GM18507 (cell line): ENCODE results near the gene OR2AE1.
A peak's percentile ranks its signal among the peaks of the same experiment; 100 is the strongest.

ENCODE experiments used
- DNase-seq: peaks from one replicate; pipeline ENCODE4 v3.0.0; 2011; ENCODE audit warnings: low read depth; ENCODE audit not compliant: insufficient read length; ENCODE audit errors: extremely low spot score
- FAIRE-seq: peaks from 2 replicates; lab custom pipeline; 2011; peaks lifted over from hg19 to GRCh38; lab: Jason Lieb, UNC

The OR2AE1 gene

DNA sequence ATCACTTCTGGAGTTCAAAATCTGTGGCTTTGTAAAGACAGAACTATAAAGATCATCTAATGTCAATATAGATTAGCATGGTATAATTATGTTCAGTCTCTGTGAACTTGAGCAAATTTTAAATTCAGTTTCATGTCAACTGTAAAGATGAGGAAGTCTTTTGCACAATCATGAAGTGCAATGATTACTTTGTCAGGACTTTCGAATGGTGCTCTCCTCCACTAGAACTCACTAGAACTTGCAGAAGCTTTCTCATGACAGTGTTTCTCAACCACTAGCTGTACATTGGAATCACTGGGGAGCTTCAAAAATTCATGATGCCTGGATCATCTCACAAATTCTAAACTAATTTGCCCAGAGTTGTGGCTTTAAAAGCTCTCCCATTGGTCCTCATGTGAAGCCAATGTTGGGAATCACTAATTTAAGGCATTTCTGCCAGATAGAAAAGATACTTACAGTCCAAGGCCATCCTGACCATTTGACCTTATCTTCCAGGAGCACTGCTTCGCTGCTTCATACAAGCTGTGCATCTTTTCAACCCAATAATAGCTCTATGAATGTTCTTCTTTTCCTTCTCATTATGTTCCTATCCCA, 12.9 kb downstream of the OR2AE1 start:
- DNase-seq (no peak), FAIRE-seq (no peak)

DNA sequence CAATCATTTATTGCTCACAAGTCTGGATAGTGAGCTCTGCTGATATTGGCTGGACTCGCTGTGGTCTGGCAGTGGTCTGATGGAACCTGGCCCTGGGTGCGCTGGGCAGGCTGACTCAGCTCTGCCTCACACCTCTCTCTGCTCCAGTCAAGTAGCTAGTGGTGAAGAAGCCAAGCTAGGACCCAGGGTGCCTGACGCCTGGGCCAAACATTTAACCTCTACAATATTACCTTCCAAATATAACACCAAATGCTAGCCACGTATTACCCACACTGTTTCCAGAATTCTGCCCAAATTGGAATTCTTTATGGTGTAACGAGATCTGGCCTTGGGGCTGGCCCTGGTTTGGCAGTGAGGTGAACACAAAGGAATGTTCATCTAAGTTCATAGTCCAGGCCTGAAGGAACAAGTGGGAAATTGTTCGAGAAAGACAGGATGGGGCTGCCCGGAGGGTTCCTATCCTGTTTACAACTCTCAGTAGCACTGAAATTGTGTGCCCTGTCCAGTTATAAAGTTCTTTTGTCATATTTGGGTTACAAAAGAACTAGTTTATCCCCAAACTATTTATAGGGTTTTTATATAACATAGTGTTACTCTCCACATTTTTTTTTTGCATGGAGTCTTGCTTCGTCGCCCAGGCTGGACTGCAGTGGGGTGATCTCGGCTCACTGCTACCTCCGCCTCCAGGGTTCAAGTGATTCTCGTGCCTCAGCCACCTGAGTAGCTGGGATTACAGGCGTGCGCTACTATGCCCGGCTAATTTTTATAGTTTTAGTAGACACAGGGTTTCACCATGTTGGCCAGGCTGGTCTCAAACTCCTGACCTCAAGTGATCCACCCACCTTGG, 16.3 kb downstream of the OR2AE1 start:
- FAIRE-seq (no peak), DNase-seq (no peak)

DNA sequence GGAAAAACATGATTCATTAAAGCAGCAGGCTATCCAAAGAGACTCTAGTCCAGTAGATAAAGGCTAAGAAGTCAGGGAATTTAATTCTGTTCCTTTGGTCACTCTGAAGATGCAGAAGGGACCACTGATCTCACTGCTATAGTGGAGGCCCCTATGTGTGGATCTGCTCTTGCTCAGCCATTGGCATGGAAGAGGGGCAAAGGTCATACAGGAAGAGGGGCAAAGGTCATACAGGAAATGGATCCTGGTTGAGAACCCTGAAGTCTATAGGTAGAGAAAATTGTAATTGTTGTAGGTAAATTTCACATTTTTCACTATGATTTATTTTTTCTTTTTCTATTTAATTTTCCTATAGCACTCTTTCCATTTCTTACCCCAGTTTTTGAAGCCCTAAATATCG, 21.6 kb downstream of the OR2AE1 start:
- FAIRE-seq (no peak), DNase-seq (no peak)

DNA sequence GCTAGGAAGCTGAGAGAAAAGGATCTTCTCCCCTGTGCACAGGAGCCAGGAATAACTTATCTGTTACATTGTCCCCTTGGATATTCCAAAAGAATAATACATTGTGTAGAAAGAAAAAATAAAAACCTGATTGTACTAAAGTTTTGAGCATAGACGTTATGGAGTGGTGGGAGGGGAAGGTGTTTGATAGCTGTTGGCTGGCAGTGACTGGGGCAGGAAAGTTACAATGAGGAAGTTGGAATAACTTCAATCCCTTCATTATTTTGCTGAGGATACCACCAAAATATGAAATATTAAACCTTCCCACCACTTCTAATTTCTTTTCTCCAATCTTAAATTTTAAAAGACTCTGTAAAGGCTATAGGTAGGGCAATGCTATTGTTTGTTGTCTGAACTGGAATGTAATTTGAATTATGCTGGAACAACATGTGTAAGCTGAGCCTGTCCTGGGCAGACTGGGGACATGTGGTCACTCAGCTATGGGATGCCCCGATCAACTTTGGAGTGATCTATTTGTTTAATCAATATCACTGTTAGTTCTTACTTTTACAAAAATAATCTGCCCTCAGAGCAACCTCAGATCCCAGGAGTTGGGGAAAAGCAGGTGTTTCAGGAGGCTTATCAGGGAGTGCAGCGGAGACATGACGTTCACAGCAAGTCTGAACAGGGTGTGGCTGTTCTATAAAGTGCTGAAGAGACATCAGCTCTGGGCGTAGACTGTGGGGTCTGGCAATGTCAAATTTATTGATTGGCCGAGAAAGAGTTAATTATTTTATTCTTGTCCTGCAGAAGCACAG, 28.2 kb downstream of the OR2AE1 start:
- DNase-seq (no peak), FAIRE-seq (no peak)

DNA sequence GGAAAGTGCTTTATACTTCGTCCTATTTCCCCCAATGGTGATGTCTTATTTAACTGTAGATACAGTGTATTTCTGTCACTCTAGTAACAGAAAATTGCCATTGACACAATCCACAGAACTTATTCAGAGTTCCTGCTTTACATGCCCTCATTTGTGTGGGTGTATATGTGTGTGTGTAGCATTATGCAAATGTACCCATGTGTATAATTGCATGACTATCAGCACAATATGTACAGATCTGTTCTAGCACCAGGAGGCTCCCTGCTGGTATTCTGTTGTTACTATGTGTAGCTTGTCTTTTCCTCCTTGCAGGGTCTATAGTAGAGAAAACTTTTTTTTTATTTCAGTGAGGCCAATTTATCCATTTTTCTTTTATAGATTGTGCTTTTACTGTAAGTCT, 32.5 kb downstream of the OR2AE1 start:
- FAIRE-seq (no peak), DNase-seq (no peak)

DNA sequence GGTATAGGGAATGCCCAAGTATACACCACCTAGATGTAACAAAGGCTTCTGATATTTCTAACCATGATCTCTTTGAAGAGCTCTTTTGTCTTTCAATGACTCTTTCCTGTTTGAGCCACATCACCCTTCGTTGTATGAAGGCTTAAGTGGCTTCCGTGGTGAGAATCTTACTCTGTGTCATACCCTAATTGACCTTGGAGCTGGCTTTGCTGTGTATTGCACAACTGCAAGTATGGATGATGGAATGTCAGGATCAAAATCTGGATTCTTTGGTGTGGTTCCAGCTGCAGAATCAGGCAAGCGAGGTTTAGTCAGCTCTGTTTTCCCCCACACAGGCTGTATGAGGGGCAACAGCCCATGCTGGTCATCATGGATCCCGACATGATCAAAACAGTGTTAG, 33.0 kb downstream of the OR2AE1 start:
- FAIRE-seq (no peak), DNase-seq (no peak)

DNA sequence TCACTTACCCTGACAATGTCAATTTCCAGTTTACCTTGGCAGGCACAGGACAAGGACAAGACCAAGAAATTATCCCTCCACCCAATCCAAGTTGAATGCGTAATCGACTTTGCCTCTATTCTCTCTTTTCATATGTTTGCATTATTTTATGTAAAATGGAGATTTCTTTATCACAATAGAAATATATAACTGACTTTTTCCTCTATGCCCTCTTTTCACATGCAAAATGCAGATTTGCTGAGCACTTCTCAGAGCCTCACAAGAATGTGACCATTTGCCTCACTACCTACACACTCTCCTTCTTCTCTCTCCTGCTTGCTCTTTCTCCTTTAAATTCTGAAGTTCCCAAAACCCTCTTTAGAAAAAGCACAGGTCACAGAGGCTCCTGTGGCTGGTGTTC, 33.9 kb downstream of the OR2AE1 start:
- FAIRE-seq (no peak), DNase-seq (no peak)

DNA sequence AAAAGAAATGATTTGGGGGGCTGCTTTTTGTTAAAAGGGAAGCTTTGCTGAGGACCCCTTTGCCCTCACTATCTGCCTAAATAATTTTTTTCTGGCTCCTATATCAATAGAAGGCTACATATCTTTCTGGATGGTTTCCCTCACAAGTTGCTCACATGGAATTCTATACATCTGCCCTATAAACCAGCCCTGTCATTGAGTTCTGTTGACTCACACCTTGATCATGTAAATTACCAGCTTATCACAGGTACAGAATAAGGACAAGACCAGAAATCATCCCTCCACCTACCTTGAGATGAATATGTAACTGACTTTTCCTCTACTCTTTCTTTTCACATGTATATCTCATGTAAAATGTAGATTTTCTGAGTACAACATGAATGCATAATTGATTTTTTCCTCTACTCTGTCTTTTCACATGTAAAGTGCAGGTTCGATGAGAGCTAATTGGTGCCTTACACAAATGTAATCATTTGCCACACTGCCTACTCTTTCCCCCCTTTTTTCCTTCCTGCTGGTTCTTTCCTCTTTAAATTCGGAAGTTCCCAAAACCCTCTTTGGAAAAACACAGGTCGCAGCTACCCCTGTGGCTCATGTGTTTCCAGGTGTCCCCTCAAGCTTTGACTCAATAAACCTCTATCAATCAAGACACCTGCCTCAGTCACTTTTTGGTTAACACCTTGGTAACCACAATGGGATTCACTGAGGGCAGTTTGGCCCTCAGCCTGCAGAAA, 36.5 kb downstream of the OR2AE1 start:
- FAIRE-seq (no peak), DNase-seq (no peak)

DNA sequence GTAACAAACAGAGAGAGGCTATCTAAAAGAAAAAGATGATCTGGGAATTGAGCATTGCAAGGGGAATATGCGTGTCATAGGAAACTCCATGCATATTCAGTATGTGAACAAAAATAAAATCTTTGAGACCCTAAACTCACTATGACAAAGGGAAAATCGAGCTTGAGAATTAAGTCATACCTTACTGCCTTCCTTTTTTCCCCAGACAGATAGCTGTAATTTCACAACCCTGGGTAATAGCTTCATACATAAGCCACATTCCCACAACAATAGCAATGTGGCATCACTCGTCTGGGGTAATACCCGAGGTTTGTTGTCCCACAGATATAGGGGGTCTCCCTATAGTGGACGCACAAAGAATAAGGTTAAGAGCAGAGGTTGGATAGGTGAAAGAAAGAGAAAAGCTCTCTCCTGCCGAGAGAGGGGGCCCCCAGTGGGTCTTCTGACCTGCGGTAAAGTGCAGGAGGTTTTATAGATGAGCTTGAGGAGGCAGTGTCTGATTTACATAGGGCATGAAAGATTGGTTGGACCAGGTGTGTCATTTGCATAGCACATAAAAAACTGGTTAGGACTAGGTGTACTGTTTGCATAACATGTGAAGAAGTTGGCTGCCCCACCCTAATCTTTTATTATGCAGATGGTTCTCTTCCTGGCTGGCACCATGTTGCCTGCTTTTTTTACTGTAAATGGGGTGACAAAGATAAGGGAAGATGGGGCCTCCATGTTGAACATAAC, 37.4 kb downstream of the OR2AE1 start:
- FAIRE-seq: no peak
- DNase-seq: no peak

DNA sequence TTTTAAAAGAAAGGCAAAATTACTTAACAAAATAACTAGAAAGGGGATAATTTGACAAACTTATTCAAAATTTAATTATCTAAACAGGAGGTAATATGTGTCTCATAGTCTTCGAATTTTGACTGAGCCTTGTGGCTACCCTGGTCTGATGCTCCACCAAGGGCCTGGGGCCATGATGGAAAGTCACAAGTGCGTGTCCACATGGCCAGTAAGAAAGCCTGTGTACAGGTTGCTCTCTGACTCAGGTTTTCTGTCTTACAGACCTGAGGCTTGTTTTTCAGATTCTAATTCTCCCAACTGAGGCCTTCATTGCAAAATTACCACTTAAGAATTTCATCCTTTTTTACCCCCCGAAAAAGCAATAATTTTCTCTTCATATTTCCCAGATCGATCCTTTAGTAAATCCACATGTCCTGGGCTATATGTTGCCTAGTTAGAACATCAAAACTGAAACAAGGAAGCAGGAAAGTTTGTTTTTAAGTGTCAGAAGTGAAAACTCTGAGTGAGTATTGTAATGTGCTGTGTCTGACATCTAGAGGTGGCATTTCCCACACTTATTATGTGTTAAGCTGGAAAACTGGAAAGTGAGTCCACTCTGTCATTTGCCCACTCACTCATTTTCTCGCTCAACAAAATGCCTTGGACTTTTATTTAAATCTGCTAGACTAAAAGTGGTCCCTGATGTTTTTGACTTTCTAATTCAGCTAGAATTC, 39.0 kb downstream of the OR2AE1 start:
- DNase-seq (peak; percentile 8), FAIRE-seq (peak; percentile 75)

DNA sequence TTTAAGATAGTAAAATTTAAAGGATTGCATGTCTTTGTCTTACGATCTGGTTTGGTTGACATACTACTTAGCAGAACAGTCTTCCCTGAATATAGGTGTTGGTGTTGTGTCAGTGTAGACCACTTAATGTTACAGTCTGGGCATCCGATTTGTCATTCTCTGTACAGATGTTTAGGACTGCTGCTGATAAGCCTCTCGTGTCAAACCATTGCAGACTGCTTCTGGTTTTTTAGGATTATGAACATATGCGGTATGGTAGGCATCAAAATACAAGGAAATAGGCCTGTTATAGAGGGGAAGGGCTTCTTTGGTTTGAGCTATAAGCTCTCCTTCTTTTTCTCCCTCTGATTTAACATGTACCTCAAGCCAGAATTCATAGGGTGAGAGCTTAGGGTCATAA, 41.6 kb downstream of the OR2AE1 start:
- no peak for FAIRE-seq
- DNase-seq: no peak

DNA sequence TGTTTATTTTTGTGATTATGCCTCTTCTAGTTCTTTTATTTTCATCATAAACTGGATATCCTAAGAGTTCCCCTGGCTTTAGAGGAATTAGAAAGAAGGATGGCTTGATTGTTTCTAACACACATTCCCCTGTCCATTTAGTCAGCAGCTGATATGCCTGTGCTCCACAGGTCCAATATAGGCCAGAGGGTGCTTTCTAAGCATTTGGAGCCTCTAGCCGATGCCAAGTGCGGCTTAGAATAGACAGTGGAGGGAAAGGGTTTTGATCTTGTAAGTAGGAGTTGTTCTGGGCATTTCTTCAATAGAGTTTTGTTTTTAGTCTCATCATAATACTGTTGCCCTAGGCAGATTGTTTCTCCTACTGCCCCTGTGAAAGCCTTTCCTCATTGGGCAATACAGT, 42.5 kb downstream of the OR2AE1 start:
- no peak for FAIRE-seq
- DNase-seq: no peak

DNA sequence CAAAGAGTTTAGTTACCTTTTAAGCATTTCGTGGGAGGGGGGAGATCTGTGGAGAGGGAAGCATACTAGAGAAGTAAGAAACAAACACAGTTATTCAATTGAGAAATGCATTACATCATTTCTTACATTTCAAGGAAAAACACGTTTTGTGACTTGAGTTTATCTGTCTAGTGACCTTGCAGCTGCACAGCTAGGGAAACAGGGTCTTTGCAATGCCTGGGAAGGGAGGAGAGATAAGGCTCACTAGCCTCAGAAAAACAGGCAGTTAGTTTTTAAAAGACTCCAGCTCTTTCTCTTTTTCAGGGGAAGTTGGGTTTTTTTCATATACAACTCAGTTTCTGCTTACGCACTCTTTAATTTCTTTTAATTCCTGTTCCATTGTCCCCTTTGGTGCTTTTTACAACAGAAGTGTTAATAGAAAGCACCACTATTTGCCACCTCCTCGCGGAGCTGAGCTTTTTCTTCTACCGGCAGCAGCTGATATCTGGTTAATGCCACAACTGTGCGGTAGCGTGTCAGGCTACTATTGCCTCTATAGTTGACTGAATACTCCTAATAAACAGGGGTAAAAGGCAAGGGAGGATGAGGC, 43.5 kb downstream of the OR2AE1 start:
- FAIRE-seq: no peak

DNA sequence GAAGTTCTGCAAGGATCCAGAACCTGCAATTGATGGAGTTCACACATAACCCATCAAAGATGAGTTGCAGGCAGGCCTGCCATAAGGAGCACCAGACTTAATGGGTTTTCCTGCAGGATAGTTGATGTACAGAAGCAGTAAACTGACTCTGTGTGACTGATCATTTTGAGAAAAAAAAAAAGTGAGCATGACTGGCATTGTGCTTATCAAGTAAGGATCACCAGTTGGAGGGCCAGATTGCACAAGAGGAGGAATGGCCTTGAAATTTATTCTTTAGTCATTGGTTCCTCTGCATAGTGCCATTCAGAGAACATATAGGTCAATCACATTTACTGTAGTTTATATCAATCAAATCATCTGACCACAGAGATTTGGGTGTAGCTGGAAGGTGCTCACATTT, 45.2 kb downstream of the OR2AE1 start:
- DNase-seq (no peak), FAIRE-seq (no peak)

More for the DNA sequence above, 43.5 kb downstream of the OR2AE1 start:
- no peak for DNase-seq

DNA sequence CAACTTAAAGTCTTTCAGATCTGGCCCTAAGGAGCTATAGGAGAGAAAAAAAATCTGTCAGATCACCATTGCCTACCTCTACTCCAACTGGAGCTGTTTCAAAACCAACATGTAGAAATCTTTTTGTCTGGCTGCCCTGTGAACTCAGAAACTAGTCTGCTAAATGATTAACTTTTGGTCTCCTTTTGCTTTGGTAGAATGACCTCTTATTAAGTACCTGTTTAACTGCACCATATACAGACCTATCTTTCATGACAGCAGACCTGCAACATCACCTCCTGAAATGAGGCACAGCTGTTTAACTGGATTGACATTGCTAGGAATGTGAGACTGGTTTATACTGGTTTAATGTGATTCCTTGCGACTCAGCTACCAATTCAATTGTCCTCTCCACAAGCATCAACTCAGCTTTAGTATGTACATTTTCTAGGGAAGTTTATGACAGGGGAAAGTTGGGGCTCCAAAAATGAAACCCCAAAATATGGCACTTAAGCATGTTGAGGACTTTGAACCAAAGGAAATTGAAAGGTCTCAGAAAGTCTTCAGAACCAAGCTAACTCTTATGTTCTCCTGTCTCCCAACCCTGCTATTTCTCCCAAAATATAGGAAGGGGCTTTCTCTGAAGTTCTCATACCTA, 47.2 kb downstream of the OR2AE1 start:
- DNase-seq: peak; percentile 17
- FAIRE-seq: peak; percentile 91

DNA sequence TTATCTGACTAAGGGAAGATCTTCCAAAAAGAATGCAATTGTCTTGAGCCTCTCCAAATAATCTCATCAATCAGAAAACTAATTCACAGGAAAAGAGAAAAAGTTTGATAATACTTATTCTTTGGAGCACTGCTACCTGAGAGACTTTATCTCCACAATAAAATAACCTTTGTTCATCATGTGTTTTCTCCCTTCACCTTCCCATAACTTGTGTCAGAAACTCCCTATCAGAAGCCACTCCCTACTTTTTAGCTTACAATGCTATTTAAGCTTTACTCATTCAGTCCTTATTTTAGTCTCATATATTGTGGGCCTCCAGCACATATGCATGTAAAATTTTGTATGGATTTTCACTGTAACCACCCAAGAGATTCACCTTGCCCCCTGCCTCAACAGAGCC, 48.0 kb downstream of the OR2AE1 start:
- FAIRE-seq (no peak), DNase-seq (no peak)

DNA sequence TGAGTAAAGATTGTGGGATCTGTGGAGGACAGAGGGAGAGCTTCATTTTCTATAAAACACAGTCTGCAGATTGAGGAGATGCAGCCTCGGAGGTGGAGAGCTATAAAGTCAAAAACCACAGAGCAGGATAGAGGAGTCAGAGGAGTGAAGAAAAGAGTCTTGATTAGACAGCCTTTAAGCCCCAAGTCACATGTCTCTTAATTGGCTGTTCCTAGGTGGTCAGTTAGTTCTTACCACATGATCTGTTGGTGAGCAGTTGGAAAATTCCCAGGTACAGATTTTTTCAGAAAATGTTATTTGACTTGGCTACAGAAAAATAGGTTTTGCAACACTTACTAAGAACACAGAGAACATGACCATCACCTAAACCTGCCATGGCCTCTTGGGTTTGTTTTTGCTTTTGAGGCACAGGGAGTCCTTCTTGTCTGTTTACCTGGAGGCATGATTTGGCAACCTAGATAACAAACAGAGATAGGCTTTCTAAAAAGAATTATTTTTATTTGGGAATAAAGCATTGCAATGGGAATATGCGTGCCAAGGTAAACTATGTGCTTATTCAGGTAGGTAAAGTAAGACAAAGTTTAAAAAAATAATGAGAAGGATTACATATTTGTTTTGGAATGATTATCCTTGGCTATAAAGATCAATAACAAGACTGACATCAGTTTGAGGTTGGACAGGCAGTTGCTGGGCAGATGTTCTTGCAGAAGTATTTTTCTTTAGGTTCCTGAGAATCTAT, 49.6 kb downstream of the OR2AE1 start:
- DNase-seq: no peak
- no peak for FAIRE-seq
